Measurements from ENCODE around the gene KIFC3.

KIFC3 gene

GRCh38 chr16:57770361-57770760, 31.9 kb downstream of the KIFC3 start:
- in situ Hi-C loops (cut with HindIII; ENCODE audit: low pct_ligation_motif_present, low sequenced_read_pairs), result no loop called here
- Histone ChIP-seq H3K4me3 (ENCODE audit: low read depth, low read length) (no peak overlapping the region), H3K27me3 (replicated peaks) (no peaks in the 10 kb centered on the region), H3K36me3 (replicated peaks) (peaks cover 54% of the 10 kb centered on the region), H3K27ac (no peak overlapping the region)
- DNase-seq, result no peak
- no peak for TF ChIP-seq CTCF (IDR thresholded peaks at IDR 0.05; ENCODE audit: low read depth, low read length, missing control alignments)

DNA sequence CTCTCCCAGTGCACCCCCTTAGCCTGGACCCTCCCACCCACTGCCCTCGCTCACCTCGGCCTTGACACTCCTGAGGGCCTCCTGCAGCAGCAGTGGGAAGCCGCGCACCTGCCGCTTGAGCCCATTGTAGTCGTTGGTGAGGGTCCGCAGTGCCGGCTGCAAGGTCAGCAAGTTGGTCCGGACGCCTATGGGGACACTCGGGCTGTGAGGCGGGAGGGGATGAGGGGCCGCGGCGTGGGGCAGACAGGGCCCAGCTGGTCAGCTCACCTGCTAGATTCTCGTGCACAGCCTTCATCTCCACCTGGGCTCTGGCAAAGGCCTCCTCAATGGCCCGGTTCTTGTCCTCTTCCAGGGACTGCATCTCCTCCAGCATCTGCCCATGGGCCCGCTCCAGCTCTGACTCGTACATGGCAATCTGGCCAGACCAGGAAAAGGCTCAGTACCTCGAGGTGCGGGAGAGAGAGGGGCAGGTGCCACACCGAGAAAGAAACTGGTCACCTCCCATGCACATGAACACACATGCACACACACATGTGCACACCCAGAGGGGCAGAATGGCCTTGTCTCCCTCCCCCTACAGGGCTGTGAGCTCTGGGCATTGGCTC, 32.6 kb downstream of the KIFC3 start:
- Histone ChIP-seq H3K4me3 (ENCODE audit: low read depth, low read length) (no peak overlapping the region), H3K27me3 (replicated peaks) (no peaks in the 10 kb centered on the region), H3K27ac (no peak overlapping the region), H3K36me3 (replicated peaks) (peaks cover 56% of the 10 kb centered on the region)
- in situ Hi-C loops (cut with HindIII; ENCODE audit: low pct_ligation_motif_present, low sequenced_read_pairs), result no loop called here
- DNase-seq, result no peak
- TF ChIP-seq CTCF (IDR thresholded peaks at IDR 0.05; ENCODE audit: low read depth, low read length, missing control alignments), result no peak

DNA sequence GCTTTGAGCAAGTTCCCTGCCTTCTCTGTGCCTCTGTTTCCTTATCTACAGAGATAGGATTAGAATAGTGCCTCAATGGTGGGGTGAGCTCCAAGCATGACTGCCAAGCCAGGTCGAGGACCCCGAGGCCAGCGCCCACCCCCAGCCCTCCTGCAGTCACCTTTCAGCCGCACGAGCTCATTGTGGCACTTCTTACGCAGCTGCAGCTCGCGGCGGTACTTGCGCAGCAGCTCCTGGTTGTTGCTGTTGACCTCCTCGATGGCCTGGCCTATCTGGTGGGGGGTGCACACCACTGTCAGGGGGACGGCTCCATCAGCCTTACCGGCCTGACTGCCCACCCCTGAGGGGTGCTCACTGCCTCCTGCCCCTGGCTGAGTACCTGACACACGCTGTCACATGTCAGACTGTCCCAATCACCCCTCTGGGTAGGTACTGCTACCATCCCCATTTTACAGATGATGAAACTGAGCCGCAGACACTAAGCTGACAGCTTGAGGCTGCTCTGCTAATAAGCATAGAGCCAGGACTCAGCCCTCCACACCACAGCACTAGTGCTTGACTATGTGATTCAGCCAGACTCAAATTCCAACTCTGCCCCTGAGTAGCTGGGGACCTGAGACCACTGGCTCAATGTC, 35.5 kb downstream of the KIFC3 start:
- Histone ChIP-seq H3K36me3 (replicated peaks) (peaks cover 59% of the 10 kb centered on the region), H3K27ac (no peak overlapping the region), H3K27me3 (replicated peaks) (no peaks in the 10 kb centered on the region), H3K4me3 (ENCODE audit: low read depth, low read length) (no peak overlapping the region)
- in situ Hi-C loops (cut with HindIII; ENCODE audit: low pct_ligation_motif_present, low sequenced_read_pairs), result no loop called here
- no peak for DNase-seq
- TF ChIP-seq CTCF (IDR thresholded peaks at IDR 0.05; ENCODE audit: low read depth, low read length, missing control alignments), result no peak

- no peak overlapping the region for H3K27ac ChIP-seq
- H3K36me3 ChIP-seq (replicated peaks), result peaks cover 68% of the 10 kb centered on the region
- in situ Hi-C loops (cut with HindIII; ENCODE audit: low pct_ligation_motif_present, low sequenced_read_pairs), result no loop called here
Observed at GRCh38 chr16:57765160-57765728, 37.0 kb downstream of the KIFC3 start.

GRCh38 chr16:57764341-57765159, 37.7 kb downstream of the KIFC3 start:
- Histone ChIP-seq H3K4me3 (ENCODE audit: low read depth, low read length) (no peak overlapping the region), H3K27me3 (replicated peaks) (no peaks in the 10 kb centered on the region), H3K36me3 (replicated peaks) (peaks cover 68% of the 10 kb centered on the region), H3K27ac (peak overlapping the region; percentile 71)
- in situ Hi-C loops (cut with HindIII; ENCODE audit: low pct_ligation_motif_present, low sequenced_read_pairs), result no loop called here
- peak; percentile 79 for DNase-seq
- no peak for TF ChIP-seq CTCF (IDR thresholded peaks at IDR 0.05; ENCODE audit: low read depth, low read length, missing control alignments)

More at GRCh38 chr16:57765160-57765728, 37.0 kb downstream of the KIFC3 start:
- Histone ChIP-seq H3K27me3 (replicated peaks) (no peaks in the 10 kb centered on the region), H3K4me3 (ENCODE audit: low read depth, low read length) (no peak overlapping the region)
- DNase-seq, result no peak
- no peak for TF ChIP-seq CTCF (IDR thresholded peaks at IDR 0.05; ENCODE audit: low read depth, low read length, missing control alignments)

Data from brain microvascular endothelial cell (primary cell).